D341Med (cell line): ENCODE results near the gene SMIM10L2A.
"Not testable (repeated sequence)": the region's sequence is repeated elsewhere in the genome, so short reads cannot be mapped to it uniquely, and the experiment has no call there.

ENCODE experiments used
- DNase-seq: peaks from one replicate; pipeline ENCODE4 v3.0.0; 2012; ENCODE audit warnings: low spot score

The SMIM10L2A gene

GRCh38 chrX:135421932-135422809 lies at the start of gene SMIM10L2A:
Gene SMIM10L2A (plus strand): TSS chrX:135421944. CDS start chrX:135422132, 188 bp downstream.
- no peak for DNase-seq

- no peak for DNase-seq
Observed at GRCh38 chrX:135373357-135373756, 48.4 kb upstream of the SMIM10L2A start.

GRCh38 chrX:135382260-135382659 lies 39.5 kb upstream of the SMIM10L2A start:
- no peak for DNase-seq

GRCh38 chrX:135383249-135383648 lies 38.5 kb upstream of the SMIM10L2A start:
- no peak for DNase-seq

- no peak for DNase-seq
Observed at GRCh38 chrX:135384161-135384836, 37.4 kb upstream of the SMIM10L2A start.

- no peak for DNase-seq
Observed at GRCh38 chrX:135388841-135389240, 32.9 kb upstream of the SMIM10L2A start.

- no peak for DNase-seq
Observed at GRCh38 chrX:135389243-135389642, 32.5 kb upstream of the SMIM10L2A start.

- no peak for DNase-seq
Observed at GRCh38 chrX:135389717-135390116, 32.0 kb upstream of the SMIM10L2A start.

- DNase-seq = no peak
Observed at GRCh38 chrX:135391734-135392133, 30.0 kb upstream of the SMIM10L2A start.

- DNase-seq = no peak
Observed at GRCh38 chrX:135393051-135393450, 28.7 kb upstream of the SMIM10L2A start.

- DNase-seq = no peak
Observed at GRCh38 chrX:135395064-135395463, 26.7 kb upstream of the SMIM10L2A start.

GRCh38 chrX:135396109-135396508 lies 25.6 kb upstream of the SMIM10L2A start:
- DNase-seq = no peak

- no peak for DNase-seq
Observed at GRCh38 chrX:135396566-135396965, 25.2 kb upstream of the SMIM10L2A start.

GRCh38 chrX:135397652-135398051 lies 24.1 kb upstream of the SMIM10L2A start:
- no peak for DNase-seq

- no peak for DNase-seq
Observed at GRCh38 chrX:135403374-135403773, 18.4 kb upstream of the SMIM10L2A start.

GRCh38 chrX:135406428-135406827 lies 15.3 kb upstream of the SMIM10L2A start:
- not testable (repeated sequence) for DNase-seq

- DNase-seq = no peak
Observed at GRCh38 chrX:135408794-135409193, 12.9 kb upstream of the SMIM10L2A start.

GRCh38 chrX:135410861-135411627 lies 10.7 kb upstream of the SMIM10L2A start:
- DNase-seq = no peak

GRCh38 chrX:135411893-135412292 lies 9.9 kb upstream of the SMIM10L2A start:
- no peak for DNase-seq

GRCh38 chrX:135416546-135416945 lies 5.2 kb upstream of the SMIM10L2A start:
- DNase-seq = no peak

- DNase-seq = no peak
Observed at GRCh38 chrX:135420831-135421230, 913 bp upstream of the SMIM10L2A start.

GRCh38 chrX:135421537-135421931 lies 210 bp upstream of the SMIM10L2A start:
- peak; percentile 93 for DNase-seq

GRCh38 chrX:135422810-135423168 lies 1.0 kb downstream of the SMIM10L2A start:
- not testable (repeated sequence) for DNase-seq
